ENCODE data around the gene PARVB.

The PARVB gene

DNA sequence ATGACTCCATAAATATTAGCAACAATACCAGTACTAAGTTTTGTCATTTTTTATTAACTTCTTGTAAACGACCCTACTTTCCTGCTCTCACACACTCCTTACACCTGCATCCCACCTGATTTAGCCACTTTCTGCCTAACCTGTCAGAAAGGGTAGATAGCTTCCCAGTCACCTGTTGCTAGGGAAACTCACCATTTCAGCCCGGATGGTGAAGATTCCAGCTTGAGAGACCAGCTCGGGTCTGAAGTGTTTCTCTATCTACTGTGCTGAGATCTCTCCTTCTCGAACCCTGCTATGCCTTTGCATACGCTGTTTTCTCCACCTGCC is 156.6 kb downstream of the PARVB start, which contains the start of gene PARVG:
PARVG (plus strand) TSS at position 220 of the 327 bp plus-strand sequence. CDS start 2,405 bp downstream, outside the sequence.
- no peak within 1 kb of the TSS for H3K27ac ChIP-seq
- DNase-seq (ENCODE audit: low spot score) = peak; percentile 7
- TF ChIP-seq, protein P1, sequence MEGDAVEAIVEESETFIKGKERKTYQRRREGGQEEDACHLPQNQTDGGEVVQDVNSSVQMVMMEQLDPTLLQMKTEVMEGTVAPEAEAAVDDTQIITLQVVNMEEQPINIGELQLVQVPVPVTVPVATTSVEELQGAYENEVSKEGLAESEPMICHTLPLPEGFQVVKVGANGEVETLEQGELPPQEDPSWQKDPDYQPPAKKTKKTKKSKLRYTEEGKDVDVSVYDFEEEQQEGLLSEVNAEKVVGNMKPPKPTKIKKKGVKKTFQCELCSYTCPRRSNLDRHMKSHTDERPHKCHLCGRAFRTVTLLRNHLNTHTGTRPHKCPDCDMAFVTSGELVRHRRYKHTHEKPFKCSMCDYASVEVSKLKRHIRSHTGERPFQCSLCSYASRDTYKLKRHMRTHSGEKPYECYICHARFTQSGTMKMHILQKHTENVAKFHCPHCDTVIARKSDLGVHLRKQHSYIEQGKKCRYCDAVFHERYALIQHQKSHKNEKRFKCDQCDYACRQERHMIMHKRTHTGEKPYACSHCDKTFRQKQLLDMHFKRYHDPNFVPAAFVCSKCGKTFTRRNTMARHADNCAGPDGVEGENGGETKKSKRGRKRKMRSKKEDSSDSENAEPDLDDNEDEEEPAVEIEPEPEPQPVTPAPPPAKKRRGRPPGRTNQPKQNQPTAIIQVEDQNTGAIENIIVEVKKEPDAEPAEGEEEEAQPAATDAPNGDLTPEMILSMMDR (conservative IDR thresholded peaks at IDR 0.05; ENCODE audit: low read depth) = no peak
- ChIA-PET POLR2A (ENCODE audit: low non-redundant PET) (no interaction called here), CTCF (interaction anchor here (0.6 kb wide), 1 partner anchor 191 kb away, joined by 6 read pairs; no protein-coding TSS in a partner anchor)

DNA sequence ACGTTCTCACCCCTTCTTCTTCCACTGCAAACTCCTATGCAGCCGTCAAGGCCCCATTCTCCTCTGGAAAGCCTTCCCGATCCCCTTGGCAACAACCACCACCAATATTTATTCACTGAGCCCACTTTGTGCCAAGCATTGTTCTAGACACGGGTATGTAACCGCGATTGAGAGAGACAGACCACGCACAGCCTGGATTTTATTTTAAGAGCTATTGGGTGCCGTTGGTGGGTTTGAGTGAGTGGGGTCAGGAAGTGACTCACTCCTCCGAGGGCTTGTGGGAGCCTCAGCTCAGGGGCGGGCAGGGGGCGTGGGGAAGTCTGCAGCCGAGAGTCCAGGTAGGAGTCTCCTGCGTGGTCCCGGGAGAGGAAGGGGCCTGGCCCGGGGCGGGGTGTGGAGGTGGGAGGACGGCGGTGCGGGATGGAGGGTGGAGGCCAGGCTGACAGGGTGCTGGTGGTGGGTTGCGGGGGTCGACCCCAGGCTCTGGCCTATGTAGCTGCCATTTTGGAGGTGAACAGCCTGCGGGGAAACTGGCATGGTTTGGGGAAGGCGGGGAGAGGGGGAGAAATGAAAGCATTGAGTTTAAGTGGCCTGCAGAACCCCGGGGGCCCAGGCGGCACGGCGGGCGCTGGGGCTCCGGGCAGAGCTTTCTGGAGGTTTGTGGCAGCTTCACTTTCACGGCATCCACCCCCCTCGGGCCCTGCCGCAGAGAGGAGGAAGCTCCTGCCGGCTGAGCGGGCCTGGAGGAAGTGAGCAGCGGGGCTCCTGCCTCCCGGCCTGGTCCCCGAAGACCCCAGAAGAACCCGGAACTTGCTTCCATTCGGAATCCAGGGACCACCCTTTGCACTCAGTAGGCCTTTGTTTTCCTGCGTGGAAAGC is 157.2 kb downstream of the PARVB start:
- POLR2A ChIA-PET (ENCODE audit: low non-redundant PET) = no interaction called here
- CTCF ChIA-PET = no interaction called here
- DNase-seq (ENCODE audit: low spot score) = no peak
- TF ChIP-seq, protein P1 (conservative IDR thresholded peaks at IDR 0.05; ENCODE audit: low read depth) = no peak
- H3K27ac ChIP-seq = no peak overlapping the region

GRCh38 chr22:44181912-44182587 is 157.9 kb downstream of the PARVB start:
- H3K27ac ChIP-seq = no peak overlapping the region
- POLR2A ChIA-PET (ENCODE audit: low non-redundant PET) = no interaction called here
- TF ChIP-seq, protein P1 (conservative IDR thresholded peaks at IDR 0.05; ENCODE audit: low read depth) = no peak
- CTCF ChIA-PET = no interaction called here
- no peak for DNase-seq (ENCODE audit: low spot score)

GRCh38 chr22:44182588-44183286 is 158.6 kb downstream of the PARVB start:
- ChIA-PET POLR2A (ENCODE audit: low non-redundant PET) (no interaction called here), CTCF (interaction anchor here (0.7 kb wide), 1 partner anchor 13 kb away, joined by 3 read pairs; no protein-coding TSS in a partner anchor)
- no peak overlapping the region for H3K27ac ChIP-seq
- DNase-seq (ENCODE audit: low spot score) = no peak
- TF ChIP-seq, protein P1 (conservative IDR thresholded peaks at IDR 0.05; ENCODE audit: low read depth) = no peak

GRCh38 chr22:44183287-44183588 is 159.1 kb downstream of the PARVB start:
- no peak overlapping the region for H3K27ac ChIP-seq
- TF ChIP-seq, protein P1 (conservative IDR thresholded peaks at IDR 0.05; ENCODE audit: low read depth) = no peak
- no peak for DNase-seq (ENCODE audit: low spot score)
- ChIA-PET POLR2A (ENCODE audit: low non-redundant PET) (no interaction called here), CTCF (interaction anchor here (0.7 kb wide), 1 partner anchor 14 kb away, joined by 3 read pairs; no protein-coding TSS in a partner anchor)

DNA sequence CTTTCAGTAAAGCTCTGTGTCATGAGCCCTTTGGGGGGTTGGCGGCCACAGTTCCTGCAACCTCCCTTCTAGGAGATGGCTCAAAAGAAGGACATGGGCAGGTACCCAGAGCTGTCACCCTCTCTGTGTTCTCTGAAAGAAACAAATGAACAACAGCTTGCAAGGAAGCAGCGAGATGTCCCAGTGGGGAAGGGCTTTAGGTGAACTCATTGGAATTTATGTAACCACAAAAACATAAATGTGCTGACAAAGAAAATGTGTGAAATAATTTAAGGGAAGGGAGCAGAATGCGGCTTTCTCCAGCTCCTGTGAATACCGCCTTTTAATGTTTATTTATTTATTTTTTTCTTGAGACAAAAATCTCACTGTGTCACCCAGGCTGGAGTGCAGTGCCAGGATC is 159.9 kb downstream of the PARVB start:
- no peak for DNase-seq (ENCODE audit: low spot score)
- H3K27ac ChIP-seq = no peak overlapping the region
- TF ChIP-seq, protein P1 (conservative IDR thresholded peaks at IDR 0.05; ENCODE audit: low read depth) = no peak
- ChIA-PET CTCF (interaction anchor here (0.7 kb wide), 1 partner anchor 65 kb away, joined by 3 read pairs; no protein-coding TSS in a partner anchor), POLR2A (ENCODE audit: low non-redundant PET) (no interaction called here)
